ENCODE results near the gene MCF2L. TPM values are rescaled to one million over a fixed set of nuclear protein-coding genes. Genes with fewer than 3 reads are reported as not detected.

Gene MCF2L
- total and polyA plus RNA-seq, 10 of the 15 experiments (the other 5 are each of a cell fraction or from before 2014, with no cell fraction given): 0.06 to 1.1 (median 0.21) TPM; not detected in 2

- no peak for ATAC-seq
These were observed 160.5 kb downstream of the MCF2L start for GRCh38 chr13:113129480-113129879.

More at GRCh38 chr13:113129480-113129879, 160.5 kb downstream of the MCF2L start:
- no peak overlapping the region for H2AFZ ChIP-seq (ENCODE audit: control insufficient read depth, low read depth, low read length)
- H3K79me2 ChIP-seq (ENCODE audit: control insufficient read depth, insufficient read depth, low read length): no peaks in the 10 kb centered on the region
- POLR2A ChIA-PET: no interaction called here
- no peaks in the 10 kb centered on the region for H4K20me1 ChIP-seq (ENCODE audit: control insufficient read depth, insufficient read depth)
- no peaks in the 10 kb centered on the region for H3K4me1 ChIP-seq (ENCODE audit: control insufficient read depth, insufficient read depth, low read length)
- 0 out of 4 replicates have a peak, but pooled peaks cover 0 to 3% of the 10 kb centered on the region in 2 experiments for H3K27me3 ChIP-seq (replicated peaks in 1 of 2; ENCODE audit: control insufficient read depth in 2 of 2, insufficient read depth in 2 of 2, low read length in 1 of 2)
- in situ Hi-C loops (cut with MboI) (no loop called here), intact Hi-C loops (cut with micrococcal nuclease; ENCODE audit: unreplicated experiment) (loop anchor here (10.0 kb wide), 1 partner anchor 185 kb away; no protein-coding TSS in a partner anchor)
- RAD21 ChIA-PET (ENCODE audit: unreplicated experiment): no interaction called here
- H3K9me3 ChIP-seq (replicated peaks; ENCODE audit: control insufficient read depth, insufficient read depth, low read length): peaks cover 2% of the 10 kb centered on the region; the same call in 1 of the 3 replicates
- H3K9ac ChIP-seq (ENCODE audit: control insufficient read depth, insufficient read depth, low read length): no peak overlapping the region
- no TSS peak for BruUV-seq (replicated peaks)
- H3K27ac ChIP-seq (ENCODE audit: control insufficient read depth, insufficient read depth): no peak overlapping the region
- TF ChIP-seq EED (IDR thresholded peaks at IDR 0.05; ENCODE audit: low read depth): no peak
- TF ChIP-seq MYB (IDR thresholded peaks at IDR 0.05; ENCODE audit: borderline replicate concordance, low read depth, low read length): no peak
- no peak for TF ChIP-seq JUNB (IDR thresholded peaks at IDR 0.05)
- TF ChIP-seq GABPA (IDR thresholded peaks at IDR 0.05; ENCODE audit: low read depth): no peak
- no peak for TF ChIP-seq RCOR1 (conservative IDR thresholded peaks at IDR 0.05; ENCODE audit: low read depth, low read length)
- TF ChIP-seq ZSCAN29 (IDR thresholded peaks at IDR 0.05): no peak
- TF ChIP-seq SRF (IDR thresholded peaks at IDR 0.05; ENCODE audit: low read depth in 2 of 2, low read length in 2 of 2): no peak
- TF ChIP-seq ZNF207 (IDR thresholded peaks at IDR 0.05; ENCODE audit: borderline replicate concordance): no peak
- TF ChIP-seq POLR2A (IDR thresholded peaks at IDR 0.05; ENCODE audit: low read depth, low read length): no peak
- TF ChIP-seq MYC (IDR thresholded peaks at IDR 0.05; ENCODE audit: insufficient read depth, insufficient read length, insufficient replicate concordance, low read length, severe bottlenecking): no peak
- no peak for TF ChIP-seq IKZF1 (conservative IDR thresholded peaks at IDR 0.05)
- no peak for TF ChIP-seq PML (IDR thresholded peaks at IDR 0.05; ENCODE audit: low read length)
- TF ChIP-seq MLLT1 (IDR thresholded peaks at IDR 0.05): no peak
- no peak for TF ChIP-seq CHD1 (IDR thresholded peaks at IDR 0.05; ENCODE audit: low read depth, low read length)
- no peak for TF ChIP-seq PAX5 (IDR thresholded peaks at IDR 0.05; ENCODE audit: borderline replicate concordance, low read depth, low read length)
- CTCF ChIA-PET: no interaction called here
- SMC1A ChIA-PET (ENCODE audit: uncharacterized antibody, unreplicated experiment): no interaction called here
- H3K36me3 ChIP-seq (ENCODE audit: control insufficient read depth in 2 of 2, insufficient read depth in 2 of 2, low read length in 1 of 2): no peaks in the 10 kb centered on the region
- H3K4me3 ChIP-seq: no peak overlapping the region
- FAIRE-seq (no peak), DNase-seq (ENCODE audit: low read depth, low spot score) (no peak)
- H3K4me2 ChIP-seq (ENCODE audit: control insufficient read depth, insufficient read depth): no peak overlapping the region
- WGBS (ENCODE audit: insufficient coverage, insufficient replicate concordance, low lambda C conversion rate, missing lambda C conversion rate): 55% methylated on average over 20 of the region's 27 CpGs
